Measurements from ENCODE around the gene NCS1. TPM values are rescaled to one million over a fixed set of nuclear protein-coding genes. Genes with fewer than 3 reads are reported as not detected.
A peak's percentile ranks its signal among the peaks of the same experiment; 100 is the strongest.

The NCS1 gene
- total RNA-seq, 1 donor from 2014 or later = 37.7 TPM

DNA sequence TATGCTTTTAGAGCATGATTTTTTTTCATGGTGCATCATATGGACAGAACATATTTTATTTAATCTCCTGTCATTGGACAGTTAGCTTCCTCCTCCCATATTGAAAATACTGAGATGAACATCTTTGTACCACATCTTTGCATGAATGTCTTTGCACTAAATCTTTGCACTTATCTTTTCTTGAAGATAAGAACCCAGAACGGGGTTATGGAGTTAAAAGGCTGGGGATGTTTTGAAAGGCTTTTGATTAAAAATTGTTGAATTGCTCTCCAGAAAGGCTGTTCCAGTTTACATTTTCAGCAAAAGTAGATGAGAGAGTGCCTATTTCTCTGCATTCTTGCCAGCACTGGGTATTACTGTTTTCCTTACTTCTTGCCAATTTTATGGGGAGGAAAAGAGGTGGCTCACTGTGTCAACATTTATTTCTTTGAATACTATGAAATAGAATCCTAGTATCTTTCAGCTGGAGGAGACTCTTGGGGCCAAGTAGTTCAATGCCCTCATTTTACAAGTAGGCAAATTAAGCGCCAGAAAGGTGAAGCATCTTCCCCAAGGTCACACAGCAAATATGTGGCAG, 7.2 kb downstream of the NCS1 start:
- DNase-seq (ENCODE audit: extremely low spot score, unreplicated experiment) = no peak
- no peaks in the 10 kb centered on the region for H3K9me3 Mint-ChIP-seq (ENCODE audit: unreplicated experiment)
- peaks cover 48% of the 10 kb centered on the region for H3K4me1 Mint-ChIP-seq (ENCODE audit: unreplicated experiment)
- no peak overlapping the region for H3K27ac Mint-ChIP-seq (ENCODE audit: unreplicated experiment)
- no peak overlapping the region for H3K4me3 Mint-ChIP-seq (ENCODE audit: unreplicated experiment)
- no peaks in the 10 kb centered on the region for H3K36me3 Mint-ChIP-seq (ENCODE audit: unreplicated experiment)
- no peaks in the 10 kb centered on the region for H3K27me3 Mint-ChIP-seq (ENCODE audit: unreplicated experiment)
- TF ChIP-seq, protein P1, sequence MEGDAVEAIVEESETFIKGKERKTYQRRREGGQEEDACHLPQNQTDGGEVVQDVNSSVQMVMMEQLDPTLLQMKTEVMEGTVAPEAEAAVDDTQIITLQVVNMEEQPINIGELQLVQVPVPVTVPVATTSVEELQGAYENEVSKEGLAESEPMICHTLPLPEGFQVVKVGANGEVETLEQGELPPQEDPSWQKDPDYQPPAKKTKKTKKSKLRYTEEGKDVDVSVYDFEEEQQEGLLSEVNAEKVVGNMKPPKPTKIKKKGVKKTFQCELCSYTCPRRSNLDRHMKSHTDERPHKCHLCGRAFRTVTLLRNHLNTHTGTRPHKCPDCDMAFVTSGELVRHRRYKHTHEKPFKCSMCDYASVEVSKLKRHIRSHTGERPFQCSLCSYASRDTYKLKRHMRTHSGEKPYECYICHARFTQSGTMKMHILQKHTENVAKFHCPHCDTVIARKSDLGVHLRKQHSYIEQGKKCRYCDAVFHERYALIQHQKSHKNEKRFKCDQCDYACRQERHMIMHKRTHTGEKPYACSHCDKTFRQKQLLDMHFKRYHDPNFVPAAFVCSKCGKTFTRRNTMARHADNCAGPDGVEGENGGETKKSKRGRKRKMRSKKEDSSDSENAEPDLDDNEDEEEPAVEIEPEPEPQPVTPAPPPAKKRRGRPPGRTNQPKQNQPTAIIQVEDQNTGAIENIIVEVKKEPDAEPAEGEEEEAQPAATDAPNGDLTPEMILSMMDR (IDR thresholded peaks at IDR 0.05) = no peak

DNA sequence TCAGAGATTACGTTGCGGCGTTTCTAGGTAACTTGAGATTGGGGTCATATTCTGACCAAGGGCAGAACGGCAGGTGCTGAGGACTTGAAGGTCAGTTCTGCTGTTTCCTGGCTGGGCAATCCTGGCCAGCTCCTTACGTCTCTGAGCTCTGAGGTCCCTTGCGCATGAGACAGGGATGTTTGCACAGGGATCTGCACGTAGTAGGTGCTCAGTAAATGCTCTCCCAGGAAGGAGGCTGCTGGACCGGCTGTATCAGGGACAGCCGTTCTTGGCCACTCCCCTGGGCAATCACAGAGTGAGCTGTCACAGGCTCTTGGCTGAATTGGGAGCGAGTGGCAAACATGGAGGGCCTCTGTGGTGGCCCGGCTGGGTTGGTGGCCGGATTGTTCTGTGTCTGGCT, 8.3 kb downstream of the NCS1 start:
- Mint-ChIP-seq H3K4me1 (ENCODE audit: unreplicated experiment) (peaks cover 54% of the 10 kb centered on the region), H3K27me3 (ENCODE audit: unreplicated experiment) (no peaks in the 10 kb centered on the region), H3K4me3 (ENCODE audit: unreplicated experiment) (no peak overlapping the region), H3K36me3 (ENCODE audit: unreplicated experiment) (no peaks in the 10 kb centered on the region), H3K9me3 (ENCODE audit: unreplicated experiment) (no peaks in the 10 kb centered on the region), H3K27ac (ENCODE audit: unreplicated experiment) (no peak overlapping the region)
- TF ChIP-seq, protein P1 (IDR thresholded peaks at IDR 0.05) = no peak
- no peak for DNase-seq (ENCODE audit: extremely low spot score, unreplicated experiment)

DNA sequence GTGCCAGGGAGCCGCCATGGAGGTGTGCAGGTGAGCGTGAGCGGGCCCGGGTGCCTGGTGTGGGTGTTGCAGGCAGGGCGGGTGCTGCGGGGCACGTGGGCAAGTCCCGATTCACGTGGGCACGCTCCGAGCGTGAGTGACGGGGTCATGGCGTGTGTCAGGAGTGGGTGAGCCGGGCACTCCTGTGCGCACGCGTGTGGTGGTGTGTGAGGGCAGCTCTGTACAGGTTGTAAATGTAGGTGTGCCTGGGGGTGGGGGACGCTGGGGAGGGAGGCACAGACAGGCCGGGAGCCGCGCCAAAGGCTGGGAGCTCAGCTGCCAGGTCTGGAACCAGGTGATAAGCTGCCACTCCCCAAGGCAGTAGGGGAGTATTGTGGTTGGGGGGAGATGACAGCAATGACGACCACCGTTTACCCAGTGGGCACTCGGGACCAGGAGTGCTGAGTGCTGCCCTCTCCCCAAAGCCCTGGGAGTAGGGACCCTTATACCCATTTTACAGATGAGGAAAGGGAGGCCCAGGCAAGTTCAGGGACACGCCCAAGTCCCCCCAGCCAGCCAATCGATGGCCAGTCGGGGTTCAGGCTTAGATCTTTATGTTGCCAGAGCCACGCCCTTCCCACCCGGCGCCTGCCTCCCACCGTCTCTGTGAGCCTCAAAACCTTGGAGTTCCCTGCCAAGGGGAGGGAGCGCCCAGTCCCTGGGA, 9.6 kb downstream of the NCS1 start:
- H3K36me3 Mint-ChIP-seq (ENCODE audit: unreplicated experiment) = no peaks in the 10 kb centered on the region
- no peak overlapping the region for H3K27ac Mint-ChIP-seq (ENCODE audit: unreplicated experiment)
- H3K4me1 Mint-ChIP-seq (ENCODE audit: unreplicated experiment) = peaks cover 67% of the 10 kb centered on the region
- no peak for DNase-seq (ENCODE audit: extremely low spot score, unreplicated experiment)
- H3K9me3 Mint-ChIP-seq (ENCODE audit: unreplicated experiment) = no peaks in the 10 kb centered on the region
- TF ChIP-seq, protein P1 (IDR thresholded peaks at IDR 0.05) = no peak
- no peak overlapping the region for H3K4me3 Mint-ChIP-seq (ENCODE audit: unreplicated experiment)
- H3K27me3 Mint-ChIP-seq (ENCODE audit: unreplicated experiment) = no peaks in the 10 kb centered on the region

DNA sequence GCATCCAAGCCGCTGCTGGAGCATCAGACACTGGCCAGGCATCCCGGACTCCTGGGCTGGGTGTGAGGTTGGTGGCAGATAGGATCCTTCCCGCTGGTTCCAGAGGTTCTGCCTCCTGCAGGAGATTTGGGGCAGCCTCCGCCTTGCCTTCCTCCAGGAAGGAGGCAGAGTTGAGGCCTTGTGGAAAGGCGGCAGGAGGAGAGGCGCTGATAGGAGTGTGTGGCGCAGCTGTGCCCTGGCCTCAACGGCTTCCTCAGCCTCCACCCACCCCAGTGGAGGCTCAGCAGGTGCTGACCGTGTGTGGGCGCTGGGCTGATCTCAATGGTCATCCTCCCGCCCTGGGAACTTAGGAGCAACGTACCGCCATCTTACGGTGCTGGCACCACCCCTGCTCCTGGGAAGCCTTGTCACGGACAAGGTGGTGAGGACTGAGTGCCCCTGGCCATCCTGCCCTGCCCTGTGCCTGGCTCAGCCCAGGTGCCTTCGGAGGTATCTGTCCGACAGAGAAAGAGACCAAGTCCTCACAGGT, 10.2 kb downstream of the NCS1 start:
- H3K27ac Mint-ChIP-seq (ENCODE audit: unreplicated experiment) = peak overlapping the region; percentile 92
- no peaks in the 10 kb centered on the region for H3K36me3 Mint-ChIP-seq (ENCODE audit: unreplicated experiment)
- TF ChIP-seq, protein P1 (IDR thresholded peaks at IDR 0.05) = no peak
- no peak overlapping the region for H3K4me3 Mint-ChIP-seq (ENCODE audit: unreplicated experiment)
- no peaks in the 10 kb centered on the region for H3K9me3 Mint-ChIP-seq (ENCODE audit: unreplicated experiment)
- no peak for DNase-seq (ENCODE audit: extremely low spot score, unreplicated experiment)
- peaks cover 73% of the 10 kb centered on the region for H3K4me1 Mint-ChIP-seq (ENCODE audit: unreplicated experiment)
- H3K27me3 Mint-ChIP-seq (ENCODE audit: unreplicated experiment) = no peaks in the 10 kb centered on the region

DNA sequence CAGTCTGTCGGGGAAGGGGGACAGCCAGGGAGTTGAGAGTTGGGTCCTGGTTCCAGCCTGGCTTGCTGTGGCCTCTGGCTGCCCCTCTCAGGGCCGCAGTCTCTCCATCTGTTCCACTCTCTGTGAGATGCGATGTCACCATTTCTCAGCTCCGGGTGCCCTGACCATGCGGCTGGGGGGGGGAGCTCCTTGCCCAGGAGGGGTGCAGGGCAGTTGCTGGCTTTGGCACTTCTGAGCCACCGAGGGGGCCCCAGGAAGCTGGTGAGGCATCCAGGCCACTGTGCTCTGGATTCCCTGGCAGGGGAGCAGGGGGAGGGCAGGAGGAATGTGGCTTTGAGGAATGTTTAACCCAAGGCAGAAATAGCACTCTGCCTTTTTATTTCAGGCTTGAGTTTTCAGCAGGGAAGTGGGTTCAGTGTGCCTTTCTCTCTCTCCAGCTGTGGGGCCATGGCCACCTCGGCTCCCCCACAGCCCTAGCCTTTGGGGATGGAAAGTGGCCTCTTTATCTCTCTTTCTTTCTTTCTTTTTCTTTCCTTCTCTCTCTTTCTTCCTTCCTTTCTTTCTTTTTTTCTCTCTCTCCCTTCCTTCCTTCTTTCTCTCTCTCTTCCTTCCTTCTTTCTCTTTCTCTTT, 11.0 kb downstream of the NCS1 start:
- no peaks in the 10 kb centered on the region for H3K27me3 Mint-ChIP-seq (ENCODE audit: unreplicated experiment)
- peak overlapping the region; percentile 92 for H3K27ac Mint-ChIP-seq (ENCODE audit: unreplicated experiment)
- DNase-seq (ENCODE audit: extremely low spot score, unreplicated experiment) = no peak
- H3K4me3 Mint-ChIP-seq (ENCODE audit: unreplicated experiment) = peak overlapping the region; percentile 51
- H3K9me3 Mint-ChIP-seq (ENCODE audit: unreplicated experiment) = no peaks in the 10 kb centered on the region
- TF ChIP-seq, protein P1 (IDR thresholded peaks at IDR 0.05) = no peak
- no peaks in the 10 kb centered on the region for H3K36me3 Mint-ChIP-seq (ENCODE audit: unreplicated experiment)
- H3K4me1 Mint-ChIP-seq (ENCODE audit: unreplicated experiment) = peaks cover 78% of the 10 kb centered on the region
